HG02623 (cell line): Measurements from ENCODE around the gene ANTXR1.

Source experiments
- ATAC-seq: cut with Tn5 transposase; IDR thresholded peaks from one replicate; pipeline ENCODE4 v1.9.1; 2021; ENCODE audit warnings: moderate library complexity; ENCODE audit not compliant: unreplicated experiment

The ANTXR1 gene

DNA sequence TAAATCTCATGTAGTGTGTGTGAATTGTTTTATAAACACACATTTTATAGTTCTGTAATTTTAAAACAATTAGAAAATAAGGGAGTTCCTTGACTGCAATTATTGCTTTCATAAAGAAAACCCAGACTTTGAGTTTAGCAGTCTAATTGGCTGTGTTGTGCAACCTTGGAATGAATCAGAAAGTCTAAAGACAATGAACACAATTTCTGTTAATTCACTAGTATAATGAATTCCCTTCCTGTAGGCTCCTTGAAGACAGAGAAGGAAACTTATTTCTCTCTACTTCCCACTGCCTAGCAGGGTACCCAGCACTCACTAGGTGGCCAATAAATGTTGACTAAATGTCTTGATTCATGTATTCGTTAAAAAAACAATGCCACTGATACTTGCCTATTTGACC, 79.9 kb downstream of the ANTXR1 start:
- no peak for ATAC-seq

DNA sequence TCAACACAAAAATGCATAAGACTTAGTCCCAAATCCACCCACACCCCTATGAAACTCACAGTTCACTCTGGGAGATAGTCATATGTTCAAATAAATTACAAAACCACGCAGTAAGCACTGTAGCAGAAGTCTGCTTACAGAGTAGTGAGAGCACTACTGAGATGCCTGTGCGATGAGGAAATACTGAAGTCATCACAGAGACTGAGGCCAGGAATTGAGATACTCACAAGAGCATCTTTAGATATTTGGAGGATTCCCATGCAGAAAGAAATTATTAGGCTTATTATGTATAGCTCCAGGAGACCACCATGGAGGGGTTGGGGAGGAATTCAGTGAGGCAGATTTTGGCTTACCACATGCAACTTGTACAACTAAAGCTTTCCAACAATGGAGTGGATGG, 82.3 kb downstream of the ANTXR1 start:
- no peak for ATAC-seq

DNA sequence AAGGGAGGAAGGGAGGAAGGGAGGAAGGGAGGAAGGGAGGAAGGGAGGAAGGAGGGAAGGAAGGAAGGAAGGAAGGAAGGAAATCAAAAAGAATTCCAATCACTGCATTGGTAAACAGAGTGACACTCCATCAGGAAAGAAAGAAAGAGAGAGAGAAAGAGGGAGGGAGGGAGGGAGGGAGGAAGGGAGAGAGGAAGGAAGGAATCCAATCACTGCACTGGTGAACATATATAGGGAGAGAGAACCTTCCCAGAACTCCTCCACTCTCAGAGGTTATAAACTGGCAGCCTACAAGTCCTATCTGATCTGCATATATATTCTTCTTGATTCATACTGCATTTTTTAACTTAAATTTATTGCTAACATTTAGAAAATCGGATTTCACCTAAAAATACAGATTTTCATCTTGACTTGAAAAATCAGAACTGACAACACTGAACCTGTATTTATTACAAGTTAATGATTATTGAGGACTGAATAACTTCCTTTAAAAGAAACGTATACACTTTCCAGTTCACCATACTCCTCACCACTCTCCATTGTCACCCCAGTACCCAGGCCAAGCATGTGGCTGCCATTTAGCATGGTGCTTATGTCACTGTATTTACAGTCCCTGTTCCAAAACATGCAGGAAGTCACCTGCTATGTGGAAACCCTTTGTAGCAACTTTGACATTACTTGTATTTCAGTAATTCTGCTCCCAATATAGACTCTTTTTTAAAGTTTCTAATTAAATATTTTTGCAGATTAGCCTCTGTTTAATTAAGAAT, 83.5 kb downstream of the ANTXR1 start:
- ATAC-seq, result no peak

DNA sequence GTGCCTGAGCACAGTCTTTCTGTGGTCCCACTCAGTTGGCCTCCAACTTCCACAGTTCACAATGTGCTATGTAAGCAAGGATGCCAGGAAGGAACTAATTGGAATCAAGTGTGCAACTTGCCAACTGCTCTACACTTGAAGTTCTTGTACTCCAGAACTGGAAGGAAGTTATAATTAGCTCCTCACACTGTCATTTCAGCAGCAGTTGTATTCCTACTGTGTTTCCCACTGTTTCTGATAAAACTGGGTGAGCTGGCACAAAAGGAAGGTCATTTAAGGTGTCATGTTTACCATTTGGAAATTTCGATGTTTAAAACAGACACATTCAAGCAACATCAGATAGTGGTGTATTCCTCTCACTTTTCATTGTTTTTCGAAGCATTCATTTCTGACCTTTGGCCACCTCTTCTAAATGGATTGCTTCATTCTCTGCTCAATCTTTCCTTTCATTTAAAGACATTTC, 84.2 kb downstream of the ANTXR1 start:
- ATAC-seq, result no peak

DNA sequence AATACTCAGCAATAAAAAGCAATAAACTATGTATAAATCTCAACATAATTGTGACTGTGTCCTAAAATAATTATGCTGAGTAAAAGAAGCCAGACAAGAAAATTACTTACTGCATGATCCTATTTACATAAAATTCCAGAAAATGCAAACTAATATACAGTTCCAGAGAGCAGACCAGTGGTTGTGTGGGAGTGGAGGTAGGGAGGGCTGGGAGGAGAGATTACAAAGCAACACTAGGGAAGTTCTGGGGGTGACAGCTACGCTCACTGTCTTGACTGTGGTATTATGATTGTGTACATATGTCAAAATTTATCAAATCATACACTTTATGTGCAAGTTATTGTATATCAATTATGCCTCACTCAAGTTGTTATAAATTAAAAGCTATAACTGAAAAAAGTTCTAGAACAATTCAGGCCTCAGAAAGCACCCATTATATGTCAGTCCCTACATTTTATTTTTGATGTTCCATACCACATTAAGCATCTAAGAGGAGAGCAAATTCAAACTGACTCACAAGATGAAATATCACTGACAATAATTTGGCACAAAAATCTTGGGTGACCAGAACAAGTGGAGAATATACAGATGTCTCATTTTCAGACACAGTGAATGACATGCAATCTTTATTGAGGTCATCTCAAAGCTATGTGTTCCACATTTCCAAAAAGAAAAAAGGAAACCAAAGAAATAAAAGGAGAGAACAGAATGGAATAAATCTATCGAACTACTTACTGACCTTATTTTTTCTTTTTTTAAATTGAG, 85.1 kb downstream of the ANTXR1 start:
- no peak for ATAC-seq

DNA sequence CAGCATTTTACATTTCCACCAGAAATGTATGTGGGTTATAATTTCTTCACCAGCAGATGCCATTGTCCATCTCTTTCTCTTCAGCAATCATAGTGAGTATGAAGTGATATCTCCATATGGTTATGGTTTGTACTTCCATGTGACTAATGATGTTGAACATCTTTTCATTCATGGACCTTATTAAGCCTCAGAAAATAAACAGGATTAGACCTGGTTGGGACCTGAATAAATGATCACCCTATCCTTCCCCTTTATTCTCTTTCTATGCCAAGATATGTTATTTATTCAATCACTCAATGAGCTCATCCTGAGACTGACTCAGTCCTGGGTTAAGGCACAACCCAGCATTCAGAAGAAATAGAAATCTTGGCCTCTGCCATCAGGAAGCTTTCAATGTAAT, 86.6 kb downstream of the ANTXR1 start:
- no peak for ATAC-seq

DNA sequence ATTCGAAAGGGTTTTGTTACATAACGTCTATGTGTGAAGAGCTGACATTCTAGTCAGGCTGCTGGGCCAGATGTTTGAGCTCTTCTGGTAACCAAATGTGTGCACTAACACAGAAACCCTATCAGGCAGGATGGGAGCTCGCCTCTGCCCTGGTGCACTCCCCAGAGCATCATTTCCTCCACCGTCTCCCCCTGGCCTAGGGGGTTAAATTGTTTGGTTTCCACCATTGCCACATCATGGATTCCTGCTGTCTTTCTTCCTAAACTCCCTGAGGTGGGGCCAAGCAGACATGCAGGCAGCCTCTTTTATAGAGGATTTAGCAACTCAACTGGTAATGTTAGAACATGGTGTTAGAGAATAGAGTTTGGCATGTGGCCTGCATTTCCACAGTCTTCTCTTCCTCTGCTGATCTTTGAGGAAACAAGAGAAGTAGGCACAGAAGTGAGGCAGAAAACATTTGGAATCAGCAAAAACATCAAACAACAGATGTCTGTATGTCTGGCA, 87.3 kb downstream of the ANTXR1 start:
- no peak for ATAC-seq

DNA sequence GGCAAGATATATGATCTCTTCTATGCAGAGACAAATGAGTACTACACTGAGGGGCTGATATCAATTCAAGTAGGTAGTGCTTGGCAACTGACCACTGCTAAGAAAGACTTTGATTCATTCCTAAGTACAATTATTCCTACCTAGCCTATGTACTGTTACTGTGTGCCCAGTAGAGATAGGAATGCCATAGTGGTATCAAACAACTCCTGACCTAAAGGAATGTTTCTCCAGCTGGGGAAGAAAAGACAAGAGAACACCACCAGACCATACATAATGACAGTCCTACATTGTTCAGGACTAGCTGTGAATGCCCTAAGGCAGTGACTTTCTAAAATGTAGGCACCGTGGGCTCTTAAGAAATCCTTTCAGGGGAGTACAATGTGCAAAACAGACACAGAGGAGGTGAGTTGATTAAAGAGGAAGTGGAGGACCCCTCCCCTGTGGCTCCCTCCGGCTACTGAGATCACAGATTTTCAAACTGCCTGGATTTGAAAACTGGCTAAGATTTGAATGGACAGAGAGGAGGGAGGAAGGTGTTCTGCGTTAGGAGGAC, 89.1 kb downstream of the ANTXR1 start:
- ATAC-seq, result no peak

DNA sequence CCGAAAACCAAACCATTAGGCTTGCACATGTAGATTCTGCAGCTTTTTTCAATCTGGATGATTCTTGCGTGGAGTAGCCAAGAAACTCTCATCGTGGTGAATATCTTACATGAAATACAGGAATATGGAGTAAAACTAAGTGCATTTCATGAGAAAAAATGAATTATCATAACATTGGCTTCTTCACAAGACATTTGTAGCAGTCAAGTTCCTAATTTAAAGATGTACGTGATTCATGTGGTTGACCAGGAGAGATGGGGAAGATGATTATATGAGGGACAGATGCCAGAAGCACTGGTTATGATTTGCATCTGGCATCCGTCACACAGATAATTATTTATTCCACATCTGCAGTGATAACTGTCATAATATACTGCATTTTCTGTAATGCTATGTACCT, 90.4 kb downstream of the ANTXR1 start:
- no peak for ATAC-seq

DNA sequence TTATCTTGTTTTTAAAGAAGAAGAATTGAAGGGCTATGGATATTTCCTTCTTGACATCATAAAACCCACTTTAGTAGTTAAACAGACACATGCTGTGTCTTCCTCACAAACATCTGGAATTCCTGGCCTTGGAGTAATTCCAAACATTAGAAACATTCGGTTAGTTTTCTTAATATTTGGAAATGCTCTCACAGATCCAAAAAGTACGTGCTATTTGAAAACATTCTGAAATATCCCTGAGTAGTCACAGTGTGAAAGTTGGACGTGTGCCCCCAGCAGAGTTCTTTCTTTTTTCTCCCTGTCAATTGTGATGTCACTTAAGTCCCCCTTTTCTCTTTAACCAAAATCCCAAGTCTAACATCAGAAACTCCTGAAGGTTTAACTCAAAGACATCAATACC, 91.3 kb downstream of the ANTXR1 start:
- no peak for ATAC-seq

DNA sequence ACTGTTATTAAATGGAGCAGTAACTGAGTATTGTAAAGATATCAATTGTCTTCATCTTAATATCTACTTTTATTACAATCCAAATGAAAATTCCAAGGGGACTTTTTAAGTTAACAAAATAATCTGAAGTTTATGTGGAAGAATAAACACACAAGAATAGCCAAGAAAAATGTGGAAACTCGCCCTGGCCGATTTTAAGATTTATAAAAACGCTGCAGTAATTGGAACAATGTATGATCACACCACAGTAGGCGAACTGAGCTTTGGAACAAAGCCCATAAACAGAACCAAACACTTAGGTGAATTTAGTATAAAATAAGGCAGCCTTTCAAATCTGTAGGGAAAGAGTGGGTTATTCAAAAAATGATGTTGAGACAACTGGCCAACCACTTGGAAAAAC, 96.3 kb downstream of the ANTXR1 start:
- no peak for ATAC-seq

DNA sequence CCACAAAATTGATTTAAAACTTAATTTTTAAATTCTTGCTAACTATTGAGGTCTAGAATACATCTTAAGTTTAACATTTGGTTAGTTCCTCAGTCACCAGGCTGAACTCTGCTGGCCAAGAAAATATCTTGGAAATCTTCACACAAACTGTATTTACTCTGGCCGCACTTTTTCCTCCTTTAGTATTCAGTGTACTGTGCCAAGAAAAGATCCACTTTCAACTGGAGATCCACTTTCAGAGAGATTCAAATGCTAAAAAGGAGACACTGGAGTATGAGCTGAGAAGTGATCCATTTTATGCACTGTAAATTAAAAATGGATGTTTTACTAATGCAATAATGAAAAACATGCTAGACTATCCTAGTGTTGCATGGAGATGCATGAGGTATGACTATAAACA, 98.1 kb downstream of the ANTXR1 start:
- ATAC-seq, result no peak

DNA sequence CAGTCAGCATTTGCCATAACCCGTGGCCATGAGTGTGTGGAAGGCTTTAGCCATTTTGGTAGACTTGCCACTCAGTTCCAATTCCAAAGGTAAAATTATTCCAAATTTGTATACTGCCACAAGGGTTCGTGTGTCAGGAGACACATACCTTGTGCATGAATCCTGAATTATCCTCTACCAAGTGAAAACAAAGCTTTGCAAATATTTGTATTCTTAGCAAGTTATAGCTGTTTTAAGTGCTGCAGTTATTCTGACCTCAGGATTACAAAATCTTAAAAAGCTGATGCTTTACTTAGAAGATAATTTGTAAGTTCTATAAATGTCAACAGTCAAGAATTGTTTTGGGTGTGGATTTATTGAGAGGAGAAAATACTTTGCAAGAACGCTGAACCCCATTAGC, 100.6 kb downstream of the ANTXR1 start:
- no peak for ATAC-seq

DNA sequence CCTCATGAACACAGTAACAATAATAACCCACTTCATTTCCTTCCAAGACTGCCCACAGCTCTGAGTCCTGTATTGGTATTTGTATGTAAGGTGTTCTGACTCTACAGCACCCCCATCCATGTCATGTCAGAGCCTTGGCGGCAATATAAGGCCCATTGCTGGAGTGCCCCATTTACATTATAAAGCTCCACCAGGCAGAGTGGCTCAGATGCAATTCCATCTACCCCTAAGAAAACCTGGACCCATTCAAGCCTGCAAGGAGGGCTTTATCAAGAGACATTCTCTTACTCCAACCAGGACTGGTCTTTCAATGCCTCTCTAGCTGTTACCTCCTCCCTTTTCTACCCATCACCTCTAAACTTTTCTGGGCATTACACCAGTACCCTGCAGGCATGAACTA, 101.6 kb downstream of the ANTXR1 start:
- ATAC-seq, result no peak

DNA sequence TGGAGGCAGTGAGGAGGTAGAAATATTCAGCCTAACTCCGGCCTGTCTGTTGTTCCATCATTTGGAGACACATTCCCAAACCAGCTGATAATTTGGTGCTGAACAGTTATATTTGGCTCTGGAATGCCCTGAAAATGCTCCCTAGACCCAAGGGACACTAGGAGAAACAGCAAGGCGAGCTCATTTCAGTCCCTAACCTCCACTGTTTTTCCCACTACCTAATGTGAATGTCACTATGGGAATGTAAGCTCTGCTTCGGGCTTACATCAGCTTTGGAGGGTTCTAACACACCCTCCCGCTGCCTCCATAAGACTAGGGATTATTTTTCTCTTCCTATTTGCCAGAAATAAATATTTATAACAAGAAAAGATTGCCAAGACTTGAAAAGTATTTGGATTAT, 103.5 kb downstream of the ANTXR1 start:
- ATAC-seq, result no peak

DNA sequence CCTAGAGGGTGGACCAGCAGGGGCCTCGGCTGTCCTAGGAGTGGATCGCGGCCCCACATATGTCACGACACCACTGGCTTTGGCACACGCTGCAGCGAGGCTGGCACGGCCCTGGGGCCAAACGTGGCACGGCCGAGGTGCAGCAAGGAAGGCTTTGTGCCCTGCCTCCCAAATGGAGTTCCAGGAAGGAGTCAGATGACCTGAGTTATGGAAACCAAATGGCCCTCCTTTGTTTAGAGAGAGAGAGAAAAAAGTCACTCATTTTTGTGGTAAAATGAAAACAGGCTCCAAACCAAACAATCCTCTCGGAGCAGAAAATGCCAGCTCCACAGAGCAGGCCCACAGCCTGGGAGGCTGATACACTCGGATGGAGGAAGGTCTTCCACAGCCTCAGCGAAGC, 105.6 kb downstream of the ANTXR1 start:
- ATAC-seq, result no peak

DNA sequence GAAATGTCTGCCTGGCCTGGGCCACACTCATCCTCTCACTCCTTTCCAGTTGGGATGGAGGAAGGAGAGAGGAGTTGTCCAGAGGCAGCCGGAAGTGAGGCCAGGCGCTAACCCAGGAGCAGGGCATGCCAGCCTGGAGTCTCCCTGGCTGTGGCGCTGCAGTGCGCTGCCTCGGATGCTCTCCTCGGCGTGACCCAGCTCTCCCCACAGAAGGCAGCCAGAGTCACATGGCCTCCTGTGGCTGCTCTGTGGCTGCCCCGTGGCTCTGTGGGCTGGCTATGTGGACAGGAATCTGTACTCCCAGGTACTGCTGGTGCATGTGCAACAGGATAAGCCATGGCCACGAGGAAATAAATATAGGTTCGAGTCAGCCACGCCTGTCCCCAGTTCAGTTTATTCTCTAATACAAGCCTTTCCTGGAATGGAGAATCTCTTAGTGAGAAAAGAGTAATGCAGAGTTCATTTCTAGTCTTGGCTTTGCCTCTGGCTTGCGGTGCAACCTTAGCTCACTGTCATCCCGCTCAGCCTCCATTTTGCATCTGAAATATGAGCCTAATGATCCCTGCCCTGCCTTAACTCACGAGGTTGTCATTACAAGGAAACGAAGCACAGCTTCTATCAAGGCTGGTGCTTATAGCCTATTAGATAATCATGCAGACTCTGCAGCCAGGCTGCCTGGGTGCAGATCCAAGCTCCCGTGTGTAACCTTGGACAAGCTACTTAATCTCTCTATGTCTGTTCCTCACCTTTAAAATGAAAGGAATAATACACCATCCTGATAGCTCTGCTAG, 106.3 kb downstream of the ANTXR1 start:
- no peak for ATAC-seq

DNA sequence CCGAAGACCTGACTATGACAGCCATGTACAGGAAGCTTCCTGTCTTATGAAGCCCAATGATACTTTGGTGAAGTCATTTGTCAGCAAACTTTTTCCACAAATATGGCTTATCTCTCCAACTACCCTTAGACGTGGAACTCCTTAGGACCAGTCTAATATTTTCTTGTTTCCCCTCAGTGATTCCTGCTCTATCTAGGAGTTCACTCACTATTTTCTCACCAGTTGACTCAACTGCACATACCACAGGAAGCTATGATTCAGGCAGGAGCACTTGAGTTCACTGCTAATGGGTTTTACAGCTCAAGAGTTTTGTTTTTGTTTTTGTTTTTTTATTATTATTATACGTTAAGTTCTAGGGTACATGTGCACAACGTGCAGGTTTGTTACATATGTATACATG, 109.3 kb downstream of the ANTXR1 start:
- no peak for ATAC-seq

DNA sequence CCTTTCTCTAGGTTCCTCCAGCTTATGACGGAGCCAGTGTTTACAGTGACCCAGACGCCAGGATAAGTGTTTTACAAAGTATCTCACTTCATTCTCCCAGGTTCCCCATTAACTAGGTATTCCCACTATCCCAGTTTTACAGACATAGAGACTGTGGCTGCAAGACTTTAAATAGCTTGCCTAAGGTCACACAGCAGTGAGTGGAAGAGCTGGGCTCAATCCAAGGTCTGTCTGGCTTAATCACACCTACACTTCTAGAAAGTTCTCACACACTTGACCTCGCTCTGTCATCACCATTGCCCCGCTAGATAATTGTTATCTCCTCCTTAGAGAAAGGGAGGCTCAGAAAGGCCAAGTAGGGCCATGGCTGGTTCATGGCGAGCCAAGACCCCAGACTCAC, 110.2 kb downstream of the ANTXR1 start:
- ATAC-seq, result no peak

DNA sequence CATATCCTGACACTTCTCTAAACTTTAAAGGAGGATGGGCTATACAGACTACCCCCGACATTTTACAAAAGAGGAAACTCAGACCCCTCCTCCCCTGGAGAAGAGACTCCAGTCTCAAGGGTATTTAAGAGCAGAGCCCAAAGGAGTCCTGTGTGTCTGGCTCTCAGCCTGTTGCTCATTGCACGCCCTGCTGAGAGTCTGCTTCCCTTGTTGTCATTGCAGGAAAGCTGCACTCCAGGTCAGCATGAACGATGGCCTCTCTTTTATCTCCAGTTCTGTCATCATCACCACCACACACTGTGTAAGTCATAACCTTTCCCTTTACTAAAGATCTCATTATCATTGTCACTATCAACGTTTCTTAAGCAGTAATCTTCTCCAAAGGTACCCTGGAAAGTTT, 111.4 kb downstream of the ANTXR1 start:
- no peak for ATAC-seq

DNA sequence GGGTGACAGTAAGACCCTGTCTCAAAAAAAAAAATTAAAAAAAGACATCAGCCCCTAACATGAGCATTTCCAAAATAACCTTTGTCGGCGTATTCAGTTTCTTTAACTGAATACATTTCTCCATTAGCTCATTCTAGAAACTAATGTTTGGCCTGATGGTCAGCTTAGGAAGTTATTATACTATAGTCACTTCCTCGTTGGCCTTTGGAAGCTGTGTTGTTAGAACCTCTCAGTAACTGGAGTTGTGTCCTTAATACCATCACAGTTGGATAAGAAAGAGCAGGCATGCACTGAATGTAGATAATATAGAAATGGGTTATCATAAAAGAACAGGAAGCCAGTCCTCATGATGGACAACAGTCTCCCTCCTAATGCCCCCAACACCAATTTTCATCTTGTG, 112.8 kb downstream of the ANTXR1 start:
- no peak for ATAC-seq
